CD14-positive monocyte (primary cell): ENCODE data around the gene TTC28. TPM values are rescaled to one million over a fixed set of nuclear protein-coding genes. Genes with fewer than 3 reads are reported as not detected.
"Not testable (repeated sequence)": the region's sequence is repeated elsewhere in the genome, so short reads cannot be mapped to it uniquely, and the experiment has no call there.

Source experiments
- DNase-seq, 3 donors: peaks; one replicate each; pipeline ENCODE4 v3.0.0-alpha.2; 2011 to 2022
- H2AFZ ChIP-seq: 2 replicates; pipeline ENCODE4 v1.6.0; 2012; ENCODE audit warnings: mild to moderate bottlenecking, low read depth, low read length, inconsistent platforms; ENCODE audit not compliant: insufficient read depth, poor library complexity, severe bottlenecking
- H3K27ac ChIP-seq, 2 donors: 1 replicate in 1 of 2; 2 replicates in 1 of 2; pipeline ENCODE4 v1.5.1; 2012 to 2013; ENCODE audit warnings: low read length in 2 of 2, control low read depth in 1 of 2, inconsistent platforms in 1 of 2, low read depth in 1 of 2, mild to moderate bottlenecking in 1 of 2
- H3K27me3 ChIP-seq, 2 donors: one replicate each; pipeline versions ENCODE4 v1.6.0 to v1.6.1; 2011 to 2013; ENCODE audit warnings: low read length in 2 of 2; ENCODE audit not compliant: control insufficient read depth in 2 of 2, insufficient read depth in 2 of 2
- H3K36me3 ChIP-seq, 2 donors: replicated peaks in 1 of 2; 1 replicate in 1 of 2; 2 replicates in 1 of 2; pipeline versions ENCODE4 v1.5.1 to v1.6.1; 2012 to 2013; ENCODE audit warnings: low read length in 2 of 2, control low read depth in 1 of 2, inconsistent platforms in 1 of 2, mild to moderate bottlenecking in 1 of 2; ENCODE audit not compliant: insufficient read depth in 2 of 2, control insufficient read depth in 1 of 2
- H3K4me1 ChIP-seq, 2 donors: 1 replicate in 1 of 2; 2 replicates in 1 of 2; pipeline versions ENCODE4 v1.5.1 to v1.6.1; 2012 to 2013; ENCODE audit warnings: low read length in 2 of 2, control low read depth in 1 of 2, inconsistent platforms in 1 of 2, mild to moderate bottlenecking in 1 of 2, moderate library complexity in 1 of 2; ENCODE audit not compliant: insufficient read depth in 2 of 2, control insufficient read depth in 1 of 2
- H3K4me2 ChIP-seq: replicated peaks from 2 replicates; pipeline ENCODE3; 2012; ENCODE audit warnings: low read length, moderate library complexity, mild to moderate bottlenecking; ENCODE audit not compliant: poor library complexity, severe bottlenecking; ENCODE audit errors: extremely low read depth
- H3K4me3 ChIP-seq, 3 experiments: fragments of 200-600 bp in 1 of 3; sonication (generic) in 1 of 3; replicated peaks in 1 of 3; 1 replicate in 2 of 3; 2 replicates in 1 of 3; pipeline ENCODE4 v1.5.1; 2011 to 2013; ENCODE audit warnings: low read length in 3 of 3, mild to moderate bottlenecking in 3 of 3, control low read depth in 2 of 3, low read depth in 2 of 3, inconsistent platforms in 1 of 3, moderate library complexity in 1 of 3
- H3K79me2 ChIP-seq: 2 replicates; pipeline ENCODE4 v1.6.0; 2012; ENCODE audit warnings: mild to moderate bottlenecking, control low read depth, inconsistent platforms, low read length, moderate library complexity; ENCODE audit not compliant: insufficient read depth
- H3K9ac ChIP-seq: 2 replicates; pipeline ENCODE4 v1.6.0; 2017; ENCODE audit warnings: low read length, mild to moderate bottlenecking; ENCODE audit not compliant: insufficient read depth, poor library complexity, severe bottlenecking
- H3K9me3 ChIP-seq, 2 donors: replicated peaks in 1 of 2; 1 replicate in 1 of 2; 2 replicates in 1 of 2; pipeline versions ENCODE4 v1.5.1 to v1.6.1; 2012 to 2013; ENCODE audit warnings: low read length in 2 of 2, control low read depth in 1 of 2; ENCODE audit not compliant: control insufficient read depth in 1 of 2, insufficient read depth in 1 of 2
- H4K20me1 ChIP-seq: 2 replicates; pipeline ENCODE4 v1.6.0; 2012; ENCODE audit warnings: mild to moderate bottlenecking, low read length, control low read depth, moderate library complexity; ENCODE audit not compliant: insufficient read depth
- H3K27ac Mint-ChIP-seq, 7 donors: one replicate each; pipeline ENCODE4 v1.8.0; 2020; ENCODE audit warnings: mild to moderate bottlenecking in 7 of 7, mixed read lengths in 7 of 7, moderate library complexity in 6 of 7, inconsistent platforms in 2 of 7
- H3K27me3 Mint-ChIP-seq, 3 donors: one replicate each; pipeline ENCODE4 v1.8.0; 2021 to 2022; ENCODE audit warnings: low read depth in 3 of 3, mild to moderate bottlenecking in 3 of 3, mixed read lengths in 3 of 3, moderate library complexity in 3 of 3, inconsistent platforms in 1 of 3
- H3K36me3 Mint-ChIP-seq, 2 donors: one replicate each; pipeline ENCODE4 v1.8.0; 2020; ENCODE audit warnings: mixed read lengths in 2 of 2, inconsistent platforms in 1 of 2, mild to moderate bottlenecking in 1 of 2
- H3K4me1 Mint-ChIP-seq: one replicate; pipeline ENCODE4 v1.8.0; 2020; ENCODE audit warnings: mild to moderate bottlenecking, mixed read lengths
- H3K4me3 Mint-ChIP-seq, 2 donors: one replicate each; pipeline ENCODE4 v1.8.0; 2020; ENCODE audit warnings: mild to moderate bottlenecking in 2 of 2, mixed read lengths in 2 of 2, moderate library complexity in 1 of 2
- H3K9me3 Mint-ChIP-seq, 7 donors: one replicate each; pipeline ENCODE4 v1.8.0; 2020 to 2022; ENCODE audit warnings: mixed read lengths in 7 of 7, mild to moderate bottlenecking in 6 of 7, moderate library complexity in 6 of 7, inconsistent platforms in 2 of 7
- CTCF ChIP-seq: fragments of 200-600 bp; IDR thresholded peaks from one replicate; pipeline ENCODE4 v1.8.0; 2022; ENCODE audit warnings: antibody characterized with exemption, mild to moderate bottlenecking
- WGBS: methylation state at CpG from one replicate; pipeline ENCODE4 v1.1.5; 2013; ENCODE audit warnings: missing lambda C conversion rate; ENCODE audit not compliant: insufficient coverage; 5-methylcytosine and 5-hydroxymethylcytosine counted together
- intact Hi-C, 2 donors: fragments of 100-400 bp; cut with micrococcal nuclease; formaldehyde crosslinking; loops; one replicate each; pipeline versions ENCODE4 v1.15.0 to v1.15.1; 2023
- polyA minus RNA-seq: library from RNA; depleted of rRNA, polyadenylated mRNA; stranded (reverse); fragments of >200 nt; gene quantifications from 2 replicates; pipeline ENCODE4 v1.2.3, GENCODE V29; 2012
- polyA plus RNA-seq, 3 donors: library from polyadenylated mRNA; depleted of rRNA in 1 of 3; unstranded in 2 of 3; stranded (reverse) in 1 of 3; fragments of 300-500 nt in 2 of 3; fragments of >200 nt in 1 of 3; fragmentation: Illumina TruSeq in 2 of 3; gene quantifications; 1 replicate in 2 of 3; 2 replicates in 1 of 3; pipeline ENCODE4 v1.2.3, GENCODE V29; 2012 to 2021
- total RNA-seq, 12 experiments: library from RNA in 1 of 12; stranded (reverse) in 1 of 12; fragments of 120-200 nt in 1 of 12; gene quantifications; one replicate each; pipeline ENCODE4 v1.2.4 and lab custom pipeline; 2013 to 2026; ENCODE audit warnings: mixed read lengths in 6 of 12, inconsistent platforms in 1 of 12

Gene TTC28
- total RNA-seq (2013), result 0.33 TPM
- polyA plus RNA-seq (under 1 TPM in 2 of 3 donors, not detected in 1; 0.24 to 0.61 TPM), polyA minus RNA-seq (under 0.01 and 0.24 TPM in 2 replicates), total RNA-seq (lab: John Stamatoyannopoulos, UW) (0.59 to 5.0 (median 0.87) reads per million in 11 experiments)

- Histone ChIP-seq H3K4me3 (peak within 1 kb of the TSS; percentile 35 to 71 (median 36)), H3K4me2 (peak within 1 kb of the TSS; percentile 66), H3K4me1 (peaks cover 5 to 10% of the 10 kb centered on the region in 2 donors), H2AFZ (peak within 1 kb of the TSS; percentile 59), H3K9me3 (peaks cover 0 to 10% of the 10 kb centered on the region in 2 donors), H3K27me3 (peaks cover 30 to 58% of the 10 kb centered on the region in 2 donors)
- H4K20me1 ChIP-seq, H3K36me3 Mint-ChIP-seq, intact Hi-C loops, H3K9ac ChIP-seq, H3K27ac ChIP-seq, H3K79me2 ChIP-seq, H3K36me3 ChIP-seq: not testable (repeated sequence)
- peak; percentile 29 to 44 (median 37) for DNase-seq
- peaks cover 58 to 76% (median 59%) of the 10 kb centered on the region in 3 donors for H3K27me3 Mint-ChIP-seq
- H3K4me1 Mint-ChIP-seq, result peaks cover 18% of the 10 kb centered on the region
- WGBS, result 1% methylated on average over 100 of the region's 101 CpGs
- H3K4me3 Mint-ChIP-seq, result peak within 1 kb of the TSS; percentile 94
- peaks cover 0 to 18% (median 6%) of the 10 kb centered on the region in 7 donors for H3K9me3 Mint-ChIP-seq
- peak within 1 kb of the TSS in 2 of 7 donors; percentile 16 to 65 for H3K27ac Mint-ChIP-seq
Measured at GRCh38 chr22:28679611-28680287, at the start of gene TTC28. Gene TTC28, minus strand, starts transcription at chr22:28679840. Its CDS starts 117 bp downstream, at chr22:28679723.

- Histone ChIP-seq H3K36me3 (peaks cover 21 to 57% of the 10 kb centered on the region in 2 donors), H3K4me1 (no peaks in the 10 kb centered on the region), H3K4me2 (no peak overlapping the region), H4K20me1 (no peaks in the 10 kb centered on the region), H3K9ac (no peak overlapping the region), H3K27me3 (no peaks in the 10 kb centered on the region), H3K79me2 (no peaks in the 10 kb centered on the region), H3K4me3 (no peak overlapping the region), H2AFZ (no peak overlapping the region), H3K9me3 (no peaks in the 10 kb centered on the region), H3K27ac (no peak overlapping the region)
- peak in 1 of 3 donors; percentile 17 for DNase-seq
- Mint-ChIP-seq H3K27ac (peak overlapping the region in 5 of 7 donors; percentile 7 to 68 (median 45)), H3K4me3 (no peak overlapping the region), H3K9me3 (peaks cover 0 to 2% (median 0%) of the 10 kb centered on the region in 7 donors), H3K27me3 (peaks cover 0 to 3% (median 0%) of the 10 kb centered on the region in 3 donors), H3K36me3 (peaks cover 41 to 75% of the 10 kb centered on the region in 2 donors), H3K4me1 (peaks cover 3% of the 10 kb centered on the region)
- 95% methylated on average over 4 of the region's 10 CpGs for WGBS
- TF ChIP-seq CTCF, result no peak
- intact Hi-C loops, result no loop called here
Measured at GRCh38 chr22:28728621-28729313, 49.1 kb upstream of the TTC28 start.
